Chondrocyte (in vitro differentiated cells): ENCODE results near the gene CFAP20DC. TPM values are rescaled to one million over a fixed set of nuclear protein-coding genes. Genes with fewer than 3 reads are reported as not detected.

Experiments used
- DNase-seq: peaks from one replicate; pipeline ENCODE4 v3.0.0; 2021; ENCODE audit warnings: mixed read lengths, low spot score
- H3K27ac Mint-ChIP-seq: one replicate; pipeline ENCODE4 v1.8.0; 2021; ENCODE audit warnings: mild to moderate bottlenecking, moderate library complexity, mixed read lengths; ENCODE audit not compliant: unreplicated experiment
- H3K27me3 Mint-ChIP-seq: 2 replicates; pipeline ENCODE4 v1.8.0; 2021; ENCODE audit warnings: low read depth, mixed read lengths
- H3K36me3 Mint-ChIP-seq: 2 replicates; pipeline ENCODE4 v1.8.0; 2021; ENCODE audit warnings: low read depth, mixed read lengths
- H3K4me1 Mint-ChIP-seq: 2 replicates; pipeline ENCODE4 v1.8.0; 2021; ENCODE audit warnings: low read depth, mild to moderate bottlenecking, mixed read lengths
- H3K4me3 Mint-ChIP-seq: one replicate; pipeline ENCODE4 v1.8.0; 2021; ENCODE audit warnings: mild to moderate bottlenecking, moderate library complexity, mixed read lengths; ENCODE audit not compliant: unreplicated experiment
- H3K9me3 Mint-ChIP-seq: 2 replicates; pipeline ENCODE4 v1.8.0; 2021; ENCODE audit warnings: low read depth, mixed read lengths
- total RNA-seq: library from RNA; stranded (reverse); gene quantifications from 3 replicates; pipeline ENCODE4 v1.2.1, GENCODE V29; 2021
- TF ChIP-seq, protein P1 (sequence below): fragments of 200-600 bp; sonication (generic); IDR thresholded peaks from 2 replicates; pipeline ENCODE4 v1.5.0; 2021; ENCODE audit warnings: antibody characterized with exemption, mild to moderate bottlenecking, moderate library complexity

Gene CFAP20DC
- total RNA-seq, 1 donor from 2014 or later = 3.1 TPM

DNA sequence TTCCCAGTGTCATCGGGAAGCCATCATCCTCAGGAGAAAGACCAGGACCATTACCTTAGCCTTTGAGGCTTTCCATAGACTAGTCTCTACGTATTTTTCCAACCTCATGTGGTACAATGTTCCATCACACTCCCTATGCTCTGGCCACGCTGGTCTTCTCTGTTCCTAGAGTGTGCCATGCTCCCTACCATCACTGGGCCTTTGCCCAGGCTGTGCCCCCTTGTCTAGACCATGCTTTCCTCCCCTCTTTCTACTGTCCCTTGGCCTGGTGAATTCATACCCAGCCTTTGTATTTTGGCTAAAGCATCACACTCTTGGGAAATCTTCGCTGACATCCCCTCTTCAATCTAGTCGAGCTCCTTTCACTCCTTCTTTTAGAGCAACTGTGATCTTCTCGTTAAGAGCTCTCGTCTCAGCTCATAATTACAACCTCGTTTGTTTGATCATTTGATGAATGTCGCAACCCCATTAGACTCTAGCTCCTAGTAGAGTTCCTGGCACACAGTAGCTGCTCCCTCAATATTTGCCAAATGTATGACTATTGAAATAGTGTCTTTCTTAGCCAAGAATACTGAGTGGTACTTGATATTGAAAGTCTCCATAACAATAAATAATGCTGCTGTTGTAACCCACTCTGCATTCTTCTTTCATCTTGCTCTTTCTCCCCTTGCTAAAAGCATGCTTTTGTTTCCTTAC lies 283.1 kb downstream of the CFAP20DC start:
- Mint-ChIP-seq H3K4me1 (no peaks in the 10 kb centered on the region), H3K36me3 (peaks cover 2% of the 10 kb centered on the region), H3K27me3 (no peaks in the 10 kb centered on the region), H3K27ac (no peak overlapping the region), H3K9me3 (peaks cover 24% of the 10 kb centered on the region), H3K4me3 (no peak overlapping the region)
- DNase-seq = no peak
- TF ChIP-seq, protein P1, sequence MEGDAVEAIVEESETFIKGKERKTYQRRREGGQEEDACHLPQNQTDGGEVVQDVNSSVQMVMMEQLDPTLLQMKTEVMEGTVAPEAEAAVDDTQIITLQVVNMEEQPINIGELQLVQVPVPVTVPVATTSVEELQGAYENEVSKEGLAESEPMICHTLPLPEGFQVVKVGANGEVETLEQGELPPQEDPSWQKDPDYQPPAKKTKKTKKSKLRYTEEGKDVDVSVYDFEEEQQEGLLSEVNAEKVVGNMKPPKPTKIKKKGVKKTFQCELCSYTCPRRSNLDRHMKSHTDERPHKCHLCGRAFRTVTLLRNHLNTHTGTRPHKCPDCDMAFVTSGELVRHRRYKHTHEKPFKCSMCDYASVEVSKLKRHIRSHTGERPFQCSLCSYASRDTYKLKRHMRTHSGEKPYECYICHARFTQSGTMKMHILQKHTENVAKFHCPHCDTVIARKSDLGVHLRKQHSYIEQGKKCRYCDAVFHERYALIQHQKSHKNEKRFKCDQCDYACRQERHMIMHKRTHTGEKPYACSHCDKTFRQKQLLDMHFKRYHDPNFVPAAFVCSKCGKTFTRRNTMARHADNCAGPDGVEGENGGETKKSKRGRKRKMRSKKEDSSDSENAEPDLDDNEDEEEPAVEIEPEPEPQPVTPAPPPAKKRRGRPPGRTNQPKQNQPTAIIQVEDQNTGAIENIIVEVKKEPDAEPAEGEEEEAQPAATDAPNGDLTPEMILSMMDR = no peak

DNA sequence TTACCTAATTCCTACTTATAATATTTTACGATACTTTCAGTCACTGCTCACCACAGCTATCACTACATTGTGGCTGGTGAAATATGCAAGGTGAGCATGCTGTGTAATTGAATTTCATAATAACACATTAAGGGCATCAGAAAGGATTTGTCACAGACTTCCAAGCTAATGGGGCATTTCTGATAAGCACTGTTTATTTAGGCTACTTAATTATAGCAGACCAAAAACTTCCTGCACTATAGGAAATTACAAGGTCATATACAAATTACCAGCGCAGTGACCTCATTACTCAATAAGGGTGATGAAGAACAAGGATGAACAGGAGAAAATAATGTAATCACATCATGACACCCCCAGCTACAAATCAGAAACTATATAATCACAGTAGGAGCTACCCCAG lies 294.7 kb downstream of the CFAP20DC start:
- Mint-ChIP-seq H3K27me3 (no peaks in the 10 kb centered on the region), H3K4me1 (no peaks in the 10 kb centered on the region), H3K9me3 (peaks cover 5% of the 10 kb centered on the region), H3K4me3 (no peak overlapping the region), H3K36me3 (no peaks in the 10 kb centered on the region), H3K27ac (no peak overlapping the region)
- TF ChIP-seq, protein P1 = no peak
- no peak for DNase-seq

DNA sequence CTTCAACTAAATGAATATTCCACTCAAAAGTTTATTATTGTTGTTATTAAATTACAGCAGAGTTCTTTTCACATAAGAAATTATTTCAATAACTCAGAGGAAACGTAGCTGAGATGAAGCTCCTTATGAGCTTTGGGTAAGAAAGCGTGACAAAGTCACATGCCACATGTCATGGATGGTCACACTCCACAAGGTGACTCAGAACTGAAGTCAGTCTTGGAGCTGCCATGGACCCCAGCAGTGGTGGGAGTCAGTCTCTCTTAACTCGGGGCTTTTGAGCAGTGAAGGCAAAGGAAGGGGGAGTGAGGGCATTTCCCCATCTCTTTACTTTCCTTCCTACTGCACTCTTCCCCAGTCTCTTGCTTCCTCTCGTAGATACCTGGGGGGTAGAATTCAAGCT lies 295.8 kb downstream of the CFAP20DC start:
- TF ChIP-seq, protein P1 = no peak
- Mint-ChIP-seq H3K27me3 (no peaks in the 10 kb centered on the region), H3K36me3 (no peaks in the 10 kb centered on the region), H3K4me3 (no peak overlapping the region), H3K27ac (no peak overlapping the region), H3K9me3 (no peaks in the 10 kb centered on the region), H3K4me1 (no peaks in the 10 kb centered on the region)
- DNase-seq = no peak

DNA sequence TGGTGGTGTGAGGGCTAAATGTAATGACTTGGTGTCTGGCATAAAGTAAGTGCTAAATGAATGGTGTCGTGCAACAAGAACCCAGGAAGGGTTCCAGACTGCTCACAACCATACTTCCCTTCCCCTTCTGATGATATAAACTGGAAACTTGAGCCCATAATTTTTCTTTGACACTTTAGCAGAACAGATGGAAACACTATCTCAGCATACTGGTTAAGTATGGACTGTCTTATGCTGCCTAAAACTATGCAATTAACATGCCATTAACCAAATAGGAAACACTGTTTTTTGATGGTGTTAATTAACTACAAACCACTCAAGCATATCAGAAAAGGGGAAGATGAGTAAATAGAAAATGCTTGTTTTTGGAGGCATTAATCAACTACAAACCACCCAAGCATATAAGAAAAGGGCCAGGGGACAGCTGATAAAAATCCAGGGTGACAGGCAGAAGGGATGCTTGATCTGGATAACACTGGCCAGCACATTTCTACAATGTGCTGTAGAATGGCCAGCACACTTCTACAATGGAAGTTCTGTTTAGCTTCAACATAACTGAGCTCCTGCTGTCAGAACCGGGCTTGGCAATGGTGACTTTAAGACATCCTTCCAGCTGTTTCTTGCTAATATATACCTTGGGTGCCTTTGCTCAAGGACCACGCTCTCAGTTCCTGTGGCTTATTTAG lies 297.8 kb downstream of the CFAP20DC start:
- Mint-ChIP-seq H3K4me1 (no peaks in the 10 kb centered on the region), H3K27ac (no peak overlapping the region), H3K4me3 (no peak overlapping the region), H3K36me3 (no peaks in the 10 kb centered on the region), H3K27me3 (no peaks in the 10 kb centered on the region), H3K9me3 (no peaks in the 10 kb centered on the region)
- DNase-seq = no peak
- TF ChIP-seq, protein P1 = no peak

DNA sequence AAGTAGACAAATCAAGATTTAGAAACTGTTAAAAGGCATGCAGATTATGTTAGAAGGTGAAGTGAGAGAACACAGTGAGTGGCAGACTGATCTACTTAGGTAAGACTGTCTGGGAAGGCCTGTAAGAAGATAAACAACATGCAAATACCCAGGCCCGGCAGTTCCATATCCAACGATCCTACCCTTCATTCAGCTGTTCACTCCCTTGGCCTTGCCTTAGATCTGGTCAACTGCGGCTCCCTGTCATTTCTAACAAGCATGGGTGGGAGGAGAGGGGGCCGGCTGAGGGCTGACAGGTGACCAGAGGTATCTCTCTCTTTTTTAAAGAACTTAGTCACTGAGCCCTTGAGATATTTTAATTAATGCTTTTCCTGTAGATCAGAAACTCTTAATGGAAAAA lies 298.6 kb downstream of the CFAP20DC start:
- Mint-ChIP-seq H3K4me1 (no peaks in the 10 kb centered on the region), H3K9me3 (no peaks in the 10 kb centered on the region), H3K4me3 (no peak overlapping the region), H3K36me3 (no peaks in the 10 kb centered on the region), H3K27ac (no peak overlapping the region), H3K27me3 (no peaks in the 10 kb centered on the region)
- TF ChIP-seq, protein P1 = no peak
- no peak for DNase-seq
